HG02588 (cell line): ENCODE data around the gene STAT1.

Experiments used
- ATAC-seq: cut with Tn5 transposase; IDR thresholded peaks from one replicate; pipeline ENCODE4 v1.9.1; 2021; ENCODE audit warnings: mild to moderate bottlenecking, moderate library complexity; ENCODE audit not compliant: unreplicated experiment

Gene STAT1

DNA sequence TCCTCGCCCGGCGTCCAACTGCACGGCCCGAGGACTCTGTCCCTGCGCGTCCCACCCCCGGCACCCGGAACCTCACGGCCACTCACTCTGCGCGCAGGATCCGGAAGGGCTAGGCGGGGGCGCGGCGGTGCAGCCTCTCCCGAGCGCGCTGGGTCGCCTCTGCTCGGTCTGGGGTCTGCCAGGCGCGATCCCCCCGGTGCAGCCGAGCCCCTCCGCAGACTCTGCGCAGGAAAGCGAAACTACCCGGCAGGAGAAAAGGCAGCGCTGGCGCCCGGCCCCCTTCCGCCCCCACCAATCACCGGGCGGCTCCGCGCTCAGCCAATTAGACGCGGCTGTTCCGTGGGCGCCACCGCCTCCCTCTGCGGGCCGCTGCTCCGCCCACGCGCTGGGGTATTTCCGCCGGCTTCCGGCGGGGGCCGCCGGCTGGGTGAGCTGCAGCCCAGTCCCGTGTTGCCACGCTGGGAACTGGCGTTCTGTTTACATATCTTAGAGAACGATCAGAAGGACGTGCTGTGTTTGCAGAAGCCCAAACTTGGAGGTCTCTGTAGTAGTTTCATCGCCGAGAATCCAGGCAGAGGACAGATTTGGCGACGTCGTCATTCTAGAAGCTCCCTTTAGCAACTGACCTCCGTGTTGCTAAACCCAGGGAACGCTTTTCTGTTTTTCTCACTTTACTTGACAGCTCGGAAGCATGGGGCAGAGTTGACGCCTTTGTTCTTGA, at the start of gene STAT1:
Gene STAT1 (minus strand): TSS at position 240 of the 721 bp plus-strand sequence. CDS start 4,168 bp downstream, outside the sequence.
- peak; percentile 82 for ATAC-seq

DNA sequence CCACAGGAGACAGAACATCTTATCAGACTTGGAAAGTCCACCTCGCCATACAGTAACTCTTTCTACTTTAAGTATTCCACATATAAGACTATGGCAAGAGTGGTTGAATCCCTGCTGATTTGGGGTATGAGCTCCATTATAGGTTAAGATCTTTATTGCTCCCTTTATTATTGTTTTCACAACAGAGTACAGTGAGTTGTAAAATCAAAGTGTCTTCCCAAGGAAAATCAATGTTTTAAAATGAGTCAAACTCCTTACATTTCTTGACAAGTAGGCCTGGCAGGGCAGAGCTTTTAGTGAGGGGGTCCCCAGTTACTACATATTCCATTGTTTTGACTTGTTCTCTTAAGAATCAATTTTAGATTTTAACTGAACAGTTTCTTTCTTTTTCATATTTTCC, 49.6 kb upstream of the STAT1 start:
- no peak for ATAC-seq

DNA sequence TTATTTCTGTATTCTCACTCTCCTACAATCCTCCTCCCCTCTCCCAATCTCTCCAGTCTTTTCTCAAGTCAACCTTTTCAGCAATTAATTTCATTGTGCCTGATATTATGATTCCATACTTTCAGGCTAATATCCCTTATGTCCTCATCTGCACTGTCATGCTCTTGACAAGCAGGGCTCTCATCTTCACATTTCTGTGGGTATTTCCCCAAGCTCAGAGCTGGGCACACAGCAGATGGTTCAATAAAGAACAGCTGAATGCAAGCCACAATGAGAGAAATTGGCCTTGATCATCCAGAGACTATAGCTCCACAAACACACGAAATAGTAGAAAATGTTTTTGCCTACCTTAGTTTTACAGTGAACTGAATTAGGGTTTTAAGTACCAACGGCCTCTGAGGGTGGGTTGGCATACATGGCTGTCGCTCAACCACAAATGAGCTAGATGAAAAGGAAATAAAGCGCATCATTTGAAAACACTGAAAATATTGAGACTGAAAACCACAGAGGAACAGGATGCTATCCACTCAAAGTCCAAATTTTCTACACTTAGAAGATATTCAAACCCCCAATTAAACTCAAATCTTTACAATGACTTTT, 47.5 kb upstream of the STAT1 start:
- no peak for ATAC-seq

DNA sequence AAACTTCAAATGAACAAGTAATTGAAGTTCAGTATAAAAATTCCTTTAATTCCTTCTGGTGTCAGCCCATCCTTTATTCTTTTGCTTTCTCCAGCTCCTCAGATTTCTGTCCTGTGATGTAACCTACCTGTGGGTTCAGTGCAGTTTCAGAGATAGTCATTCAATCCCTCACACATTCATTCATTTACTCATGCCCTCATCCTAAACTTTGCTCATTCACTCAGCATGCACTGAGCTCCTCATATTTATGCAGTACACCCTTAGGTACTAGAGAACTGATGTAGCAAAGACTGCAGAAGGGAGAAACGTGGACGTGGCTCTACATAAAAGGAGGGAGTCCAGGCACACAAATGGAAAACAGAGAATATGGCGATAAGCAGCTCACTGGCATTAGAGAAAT, 45.3 kb upstream of the STAT1 start:
- no peak for ATAC-seq

DNA sequence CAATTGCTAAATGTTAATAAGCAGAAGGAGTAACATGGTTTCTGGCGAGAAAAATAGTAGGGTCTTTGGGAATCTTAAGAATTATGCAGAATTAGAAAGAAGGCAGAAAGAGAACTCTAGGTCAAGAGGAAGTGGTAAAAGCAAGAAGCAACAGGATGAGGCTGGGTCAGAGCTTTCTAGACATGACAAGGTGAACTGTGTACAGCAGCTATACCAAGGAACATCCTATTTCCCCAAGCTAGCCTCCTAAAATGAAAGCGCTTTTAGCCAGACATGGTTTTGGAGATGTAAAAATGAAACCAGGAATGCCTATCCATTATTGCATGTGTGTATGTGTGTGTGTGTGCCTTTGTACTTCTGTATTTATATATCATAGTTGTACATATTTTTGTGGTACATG, 42.3 kb upstream of the STAT1 start:
- no peak for ATAC-seq

DNA sequence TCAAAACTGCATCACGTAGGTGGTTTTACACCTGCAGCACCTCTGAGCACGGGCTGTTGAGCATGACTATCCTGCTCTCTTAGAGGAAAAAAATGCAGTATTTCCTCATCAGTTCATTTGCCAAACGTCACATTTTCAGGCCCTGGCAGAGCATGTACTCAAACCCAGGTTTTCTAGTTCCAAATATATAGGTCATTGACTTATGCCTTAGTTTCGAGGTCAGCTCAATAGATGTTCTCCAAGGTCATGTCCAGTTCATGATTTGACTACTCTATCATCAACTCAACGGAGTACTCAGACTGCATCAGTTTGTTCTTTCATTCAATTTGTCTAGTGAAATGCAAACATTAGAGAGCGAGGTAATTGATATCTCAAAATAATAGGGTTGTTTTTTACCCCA, 39.3 kb upstream of the STAT1 start:
- ATAC-seq, result no peak

DNA sequence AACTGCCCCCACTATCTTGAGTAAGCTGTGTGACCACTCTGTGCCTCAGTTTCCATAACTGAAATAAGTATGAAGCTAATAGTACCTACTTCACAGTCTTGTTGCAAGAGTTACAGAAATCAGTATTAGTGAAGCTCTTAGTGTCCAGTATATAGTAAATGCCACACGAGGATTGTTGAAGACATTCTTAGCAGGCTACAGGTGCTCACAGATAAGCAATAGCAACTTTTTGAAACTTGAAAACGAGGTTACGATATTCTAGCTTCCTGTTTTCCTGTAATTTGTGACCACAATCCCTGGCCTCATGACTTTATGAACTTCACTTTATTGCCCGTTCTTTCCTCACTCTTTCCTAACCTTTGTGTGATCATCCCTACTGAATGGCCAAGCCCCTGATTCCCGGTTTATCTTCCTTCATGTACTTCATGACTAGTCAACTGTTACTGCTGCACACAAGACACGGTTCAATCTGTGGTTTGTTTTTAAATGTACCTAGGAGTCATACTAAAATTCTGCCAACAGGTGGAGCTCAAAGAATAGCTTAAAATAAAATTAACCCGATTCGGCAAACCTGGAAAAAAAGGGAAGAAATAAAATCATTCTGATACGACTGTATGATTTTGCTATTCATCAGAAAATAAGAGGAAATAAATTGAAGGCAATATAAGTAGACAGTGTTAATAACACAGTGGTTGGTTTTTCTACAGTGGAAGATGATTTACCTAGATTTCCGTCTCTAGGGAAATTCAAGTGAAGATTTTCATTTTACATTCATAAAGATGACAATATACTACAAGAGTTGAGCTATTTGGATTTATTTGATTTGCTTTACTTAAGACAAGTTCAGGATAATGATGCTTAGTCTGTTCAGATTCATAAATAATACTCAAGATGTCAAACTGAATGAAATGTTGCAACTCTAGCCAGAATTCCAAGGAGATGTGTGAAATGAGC, 38.1 kb upstream of the STAT1 start:
- no peak for ATAC-seq

DNA sequence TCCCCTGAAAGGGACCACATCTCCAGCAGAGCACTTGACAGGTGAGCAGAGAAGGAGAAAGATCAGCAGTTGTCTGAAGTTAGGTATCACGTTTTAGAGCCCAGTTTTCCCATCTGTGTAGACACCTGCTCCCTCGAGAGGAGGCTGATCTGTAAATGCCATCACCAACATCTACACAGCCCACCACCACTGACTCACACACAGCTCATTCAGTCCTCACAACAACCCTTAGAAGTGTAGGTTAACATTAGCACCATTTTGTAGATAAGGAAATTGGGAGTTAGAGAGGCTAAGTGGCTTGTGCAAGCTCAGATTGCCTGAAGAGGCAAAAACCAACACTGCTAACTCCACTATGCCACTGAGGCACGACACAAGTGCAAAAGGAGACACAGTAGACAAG, 37.2 kb upstream of the STAT1 start:
- no peak for ATAC-seq

DNA sequence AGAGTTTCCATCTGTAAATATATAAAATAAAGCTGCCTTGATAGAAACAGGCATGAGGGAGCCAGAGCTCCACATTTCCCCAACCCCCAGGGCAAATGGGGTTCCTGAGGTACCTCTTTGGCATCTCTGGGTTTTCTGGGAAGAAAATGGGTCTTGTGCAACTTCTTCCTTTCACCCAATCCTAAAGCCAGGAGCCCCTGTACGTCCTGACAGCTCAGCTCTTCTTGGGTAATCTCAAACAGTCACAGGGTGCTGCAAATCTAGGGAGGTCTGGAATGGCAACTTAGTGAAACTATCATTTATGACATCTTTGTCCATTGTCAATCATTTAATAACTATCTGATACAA, 36.6 kb upstream of the STAT1 start:
- ATAC-seq, result no peak

DNA sequence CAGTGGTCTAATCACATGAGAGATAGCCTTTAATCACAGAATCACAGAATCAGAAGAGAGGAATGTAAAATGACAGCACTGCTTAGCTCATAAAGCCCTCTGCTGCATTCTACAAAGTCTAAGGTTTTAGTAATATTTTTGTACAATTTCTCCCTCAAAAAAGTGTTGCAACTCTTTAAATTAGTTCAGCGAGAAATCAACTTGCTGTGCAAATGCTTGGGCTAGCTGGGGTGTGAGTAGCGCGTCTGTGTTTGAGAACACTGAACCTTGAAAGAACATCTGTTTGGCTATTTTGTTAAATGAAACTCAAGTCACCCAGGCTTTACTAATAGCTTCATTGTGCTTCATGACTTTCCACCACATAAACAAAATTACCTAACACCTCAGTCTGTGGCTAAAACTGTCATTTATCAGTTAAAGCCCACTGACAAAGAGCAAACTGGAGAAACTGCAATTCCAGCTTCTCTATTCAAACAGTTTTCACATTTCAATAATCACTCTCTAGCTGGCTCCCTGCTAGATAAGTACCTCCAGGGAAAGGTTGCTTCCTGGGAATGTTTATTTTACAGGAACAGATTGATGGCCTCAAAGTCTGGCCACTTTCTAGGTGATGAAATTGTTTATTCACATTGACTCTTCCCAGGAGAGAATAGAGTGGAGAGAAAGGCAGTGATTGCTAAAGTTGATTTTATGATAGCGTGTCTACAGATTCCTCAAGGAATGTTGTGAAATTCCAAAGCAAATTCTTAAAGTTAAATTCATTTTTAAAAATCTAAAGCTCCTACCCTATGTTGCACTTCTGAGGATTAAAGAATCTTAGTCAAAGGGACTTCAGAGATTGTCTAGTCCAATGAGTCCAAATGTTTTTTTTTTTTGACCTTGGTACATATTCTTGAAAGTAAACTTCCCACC, 36.0 kb upstream of the STAT1 start:
- peak; percentile 73 for ATAC-seq

DNA sequence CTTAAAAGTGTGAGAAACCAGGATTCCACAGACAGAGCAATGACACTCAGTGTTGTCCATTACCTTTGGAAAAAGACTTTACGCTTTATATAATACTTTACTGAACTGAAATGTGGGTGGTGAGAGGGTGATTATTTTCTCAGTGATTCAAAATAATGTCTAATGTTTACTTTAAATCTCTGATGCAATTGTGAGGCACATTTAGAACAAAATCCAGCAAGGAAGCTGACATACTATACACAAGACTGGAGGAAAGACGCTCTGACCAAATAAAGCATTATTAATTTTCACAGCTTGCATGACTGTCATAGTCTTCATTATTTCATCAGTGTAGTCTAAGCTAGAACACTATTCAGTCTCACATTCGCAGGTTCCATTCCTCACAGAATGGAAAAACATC, 34.1 kb upstream of the STAT1 start:
- no peak for ATAC-seq

DNA sequence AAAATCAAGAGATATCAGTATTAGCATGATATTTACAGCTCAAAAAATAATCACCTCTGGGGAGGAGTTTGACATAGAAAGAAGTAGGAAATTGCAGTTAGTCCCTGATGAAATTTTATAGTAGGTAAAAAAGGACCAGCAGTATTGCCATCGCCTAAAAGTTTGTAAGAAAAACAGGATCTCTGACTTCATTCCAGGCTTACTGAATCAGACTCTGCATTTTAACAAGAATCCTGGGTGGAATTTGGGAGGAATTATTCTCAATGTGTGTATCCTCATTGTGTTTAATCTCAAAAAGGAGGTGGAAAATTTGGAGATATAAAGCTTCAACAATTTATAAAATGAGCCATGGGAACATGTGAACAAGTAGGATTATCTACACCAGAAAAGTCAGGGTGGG, 31.2 kb upstream of the STAT1 start:
- no peak for ATAC-seq

DNA sequence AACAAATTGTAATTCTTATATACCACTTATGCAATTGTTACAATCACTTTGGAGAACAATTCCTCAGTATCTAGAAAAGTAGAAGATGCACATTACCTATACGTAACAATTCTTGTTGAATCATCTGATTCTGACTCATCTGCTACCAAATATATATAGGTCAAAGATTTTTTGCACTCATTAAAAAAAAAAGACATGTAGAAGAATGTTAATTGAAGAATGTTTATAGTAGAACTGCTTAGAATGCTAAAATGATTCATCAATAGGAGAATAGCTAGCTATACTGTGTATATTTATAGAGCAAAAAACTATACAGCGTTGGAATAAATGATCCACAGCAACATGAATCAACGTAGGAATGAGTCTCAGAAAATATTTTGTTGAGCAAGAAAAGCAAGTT, 29.5 kb upstream of the STAT1 start:
- ATAC-seq, result no peak

DNA sequence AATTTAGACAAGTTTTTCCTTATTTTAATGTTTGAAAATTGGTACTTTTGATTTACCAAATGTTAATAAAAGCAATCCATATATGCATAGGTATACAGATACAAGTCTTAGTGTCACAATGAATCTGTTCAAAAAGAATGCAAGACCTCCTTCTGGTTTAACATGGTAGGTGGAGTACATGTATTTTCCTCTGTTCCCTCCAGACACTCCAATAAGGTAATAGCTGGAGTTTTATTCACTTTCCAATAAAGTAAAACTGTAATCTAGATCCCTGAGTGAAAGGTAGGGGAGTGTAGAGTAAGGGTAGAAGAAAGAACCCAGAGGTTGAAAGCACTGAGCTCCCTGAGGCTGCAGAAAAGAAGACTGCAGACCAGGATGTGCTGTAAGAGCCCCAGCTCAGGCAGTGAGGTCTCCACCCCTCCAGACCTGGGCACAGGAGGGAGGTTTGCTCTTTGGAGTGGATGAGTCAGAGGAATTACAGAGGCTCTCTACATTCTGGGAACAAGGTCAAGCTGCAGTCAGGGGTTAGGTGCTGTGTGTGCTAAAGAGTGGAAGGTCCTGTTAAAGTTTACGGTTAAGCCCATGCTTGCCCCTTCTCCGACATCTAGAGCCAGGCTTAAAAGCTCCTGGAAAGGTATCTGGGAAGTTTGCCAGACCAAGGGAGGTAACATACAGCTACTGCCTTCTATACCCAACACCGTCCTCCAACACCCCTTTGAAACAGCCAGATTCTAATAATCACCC, 27.6 kb upstream of the STAT1 start:
- no peak for ATAC-seq

DNA sequence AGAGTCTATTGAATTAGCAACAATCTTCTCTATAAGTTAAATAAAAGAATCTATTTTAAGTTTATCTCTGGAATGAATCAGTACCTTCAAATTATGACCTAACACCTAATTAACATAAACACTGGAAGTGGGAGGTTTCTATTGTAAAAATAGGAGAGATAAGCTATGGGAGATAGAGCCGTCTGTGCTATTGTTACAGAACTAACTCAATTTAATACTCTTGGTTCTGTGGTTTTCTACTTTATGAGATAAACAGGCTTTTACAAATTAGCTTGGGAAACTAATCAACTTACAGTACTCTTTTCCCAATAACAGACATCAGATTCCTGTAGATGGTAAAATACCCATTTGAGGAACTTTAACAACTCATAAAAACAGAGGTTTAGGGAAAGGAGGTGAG, 25.6 kb upstream of the STAT1 start:
- no peak for ATAC-seq

DNA sequence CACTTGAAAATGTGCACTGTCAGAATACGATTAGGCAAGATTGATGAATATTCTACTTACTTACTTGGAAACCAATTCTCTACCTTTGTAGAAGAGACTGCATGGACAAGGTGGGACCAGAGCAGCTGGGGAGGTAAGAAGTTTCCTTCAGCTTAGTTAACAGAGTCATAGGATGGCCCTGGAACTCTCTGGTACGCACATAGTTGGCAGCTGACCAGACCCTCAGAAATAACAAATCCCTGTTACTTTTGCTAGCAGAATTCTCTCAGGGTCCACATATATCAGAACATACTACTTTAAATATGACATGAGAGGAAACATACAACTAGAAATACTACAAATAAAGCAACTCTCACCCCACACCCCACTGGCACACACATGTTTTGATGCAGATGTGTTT, 24.8 kb upstream of the STAT1 start:
- no peak for ATAC-seq

DNA sequence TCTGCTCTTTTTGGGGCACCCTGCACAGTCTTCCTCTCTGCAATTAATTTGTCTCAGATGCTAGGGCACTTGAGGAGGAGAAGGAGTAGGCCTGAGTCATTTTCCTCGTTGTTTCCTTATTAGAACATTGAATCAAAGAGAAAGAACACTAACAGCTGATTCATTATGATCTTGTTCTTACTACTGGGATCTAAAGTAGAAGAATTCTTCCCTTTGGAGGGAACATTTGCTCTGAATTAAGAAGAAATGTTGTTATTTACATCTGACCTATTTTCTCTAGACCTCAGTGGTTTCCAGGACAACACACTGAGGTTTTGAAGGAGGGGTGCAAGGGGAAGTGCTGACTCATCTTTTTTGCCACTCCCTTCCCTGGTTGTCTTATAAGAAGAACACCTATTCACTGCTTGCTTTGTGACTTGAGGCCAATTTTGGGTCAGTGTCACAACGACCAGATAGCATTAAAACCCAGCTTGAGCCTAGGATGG, 24.3 kb upstream of the STAT1 start:
- ATAC-seq, result no peak

DNA sequence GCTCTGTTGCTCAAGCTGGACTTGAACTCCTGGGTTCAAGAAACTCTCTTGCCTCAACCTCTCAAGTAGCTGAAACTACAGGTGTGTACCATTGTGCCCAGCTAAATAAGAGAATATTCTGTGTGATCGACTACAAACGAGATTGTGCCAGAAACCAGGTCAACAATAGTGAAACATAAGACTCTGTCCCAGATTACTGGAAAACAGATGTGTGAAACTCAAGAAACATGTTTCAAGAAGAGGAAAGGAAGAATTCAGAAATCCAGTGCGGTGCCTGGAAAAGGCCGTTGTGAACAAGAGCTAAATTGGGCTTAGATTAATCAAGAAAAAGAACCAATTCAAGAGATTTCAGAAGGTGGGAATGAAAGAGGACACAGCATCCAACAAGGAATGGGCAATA, 23.4 kb upstream of the STAT1 start:
- no peak for ATAC-seq

DNA sequence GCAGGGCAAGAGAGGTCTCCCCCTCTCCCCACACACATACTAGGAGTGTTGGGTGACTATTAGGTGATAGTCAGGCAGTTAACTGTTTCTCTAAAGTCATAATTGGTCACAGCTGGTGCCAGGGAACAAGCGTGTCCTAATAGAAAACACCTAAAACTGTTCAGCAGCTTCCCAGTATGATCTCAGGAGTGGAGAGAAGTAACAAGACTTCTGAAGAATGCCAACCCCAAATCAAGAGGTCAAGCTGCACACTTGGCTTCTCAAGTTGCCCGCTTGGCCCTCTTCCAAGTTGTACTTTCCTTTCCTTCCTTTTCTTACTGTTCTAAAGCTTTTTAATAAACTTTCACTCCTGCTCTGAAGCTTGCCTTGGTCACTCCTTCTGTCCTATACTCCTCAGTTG, 22.4 kb upstream of the STAT1 start:
- ATAC-seq, result no peak
